T-helper 2 cell (primary cell): Measurements from ENCODE around the gene SFXN2.
A peak's percentile ranks its signal among the peaks of the same experiment; 100 is the strongest.
"Not testable (repeated sequence)": the region's sequence is repeated elsewhere in the genome, so short reads cannot be mapped to it uniquely, and the experiment has no call there.

Experiments
- DNase-seq, 5 experiments: peaks; one replicate each; pipeline versions ENCODE4 v3.0.0 to v3.0.0-alpha.2; 2012 to 2022

SFXN2 gene

DNA sequence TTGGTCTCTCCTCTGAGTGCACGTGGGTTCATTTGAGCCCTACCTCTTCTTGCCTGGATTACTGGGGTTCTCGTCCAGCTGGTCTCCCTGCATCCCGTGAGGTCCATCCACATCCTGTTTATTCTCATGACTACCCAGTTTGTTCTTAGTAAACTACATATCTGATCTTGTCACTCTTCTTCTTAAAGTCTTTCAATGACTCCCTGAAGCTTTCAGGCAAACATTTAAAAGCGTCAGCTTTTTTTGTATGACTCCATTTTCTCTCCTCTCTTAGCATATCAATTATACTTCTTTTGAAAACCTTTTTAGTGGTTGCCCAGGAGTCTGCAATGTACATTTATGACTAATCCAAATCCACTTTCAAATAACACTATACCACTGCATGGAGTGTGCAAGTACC lies 7.5 kb downstream of the SFXN2 start:
- DNase-seq, result peak in 1 of 5 experiments; percentile 63

DNA sequence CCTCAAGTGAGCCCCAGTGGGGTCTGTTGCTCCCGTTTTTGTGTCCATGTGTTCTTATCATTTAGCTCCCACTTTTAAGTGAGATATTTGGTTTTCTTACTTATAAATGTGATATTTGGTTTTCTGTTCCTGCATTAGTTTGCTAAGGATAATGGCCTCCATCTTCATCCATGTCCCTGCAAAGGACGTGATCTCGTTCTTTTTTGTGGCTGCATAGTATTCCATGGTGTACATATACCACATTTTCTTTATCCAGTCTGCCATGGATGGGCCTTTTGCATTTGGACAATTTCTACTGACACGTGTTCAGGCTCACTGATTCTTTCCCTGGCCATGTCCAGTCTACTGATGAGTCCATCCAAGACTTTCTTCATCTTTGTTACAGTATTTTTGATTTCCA lies 9.6 kb downstream of the SFXN2 start:
- DNase-seq, result no peak

DNA sequence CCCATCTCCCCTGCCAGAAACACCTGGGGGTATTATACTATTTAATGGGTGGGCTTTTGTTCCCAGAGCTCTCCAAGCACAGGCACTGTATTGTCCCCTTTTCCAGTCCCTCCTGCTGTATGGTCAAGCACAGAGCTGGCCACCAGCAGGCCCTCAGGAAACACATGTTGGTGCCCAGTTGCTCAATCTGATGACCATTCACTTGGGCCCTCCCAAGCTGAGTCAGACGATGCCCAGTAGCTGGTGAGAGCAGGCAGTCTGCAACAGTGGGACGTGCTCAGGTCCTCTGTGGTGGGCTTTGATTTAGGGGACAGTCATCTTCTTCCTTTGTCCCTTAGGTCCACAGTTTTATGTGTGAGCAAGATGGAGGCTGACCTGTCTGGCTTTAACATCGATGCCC lies 11.8 kb downstream of the SFXN2 start:
- no peak for DNase-seq

DNA sequence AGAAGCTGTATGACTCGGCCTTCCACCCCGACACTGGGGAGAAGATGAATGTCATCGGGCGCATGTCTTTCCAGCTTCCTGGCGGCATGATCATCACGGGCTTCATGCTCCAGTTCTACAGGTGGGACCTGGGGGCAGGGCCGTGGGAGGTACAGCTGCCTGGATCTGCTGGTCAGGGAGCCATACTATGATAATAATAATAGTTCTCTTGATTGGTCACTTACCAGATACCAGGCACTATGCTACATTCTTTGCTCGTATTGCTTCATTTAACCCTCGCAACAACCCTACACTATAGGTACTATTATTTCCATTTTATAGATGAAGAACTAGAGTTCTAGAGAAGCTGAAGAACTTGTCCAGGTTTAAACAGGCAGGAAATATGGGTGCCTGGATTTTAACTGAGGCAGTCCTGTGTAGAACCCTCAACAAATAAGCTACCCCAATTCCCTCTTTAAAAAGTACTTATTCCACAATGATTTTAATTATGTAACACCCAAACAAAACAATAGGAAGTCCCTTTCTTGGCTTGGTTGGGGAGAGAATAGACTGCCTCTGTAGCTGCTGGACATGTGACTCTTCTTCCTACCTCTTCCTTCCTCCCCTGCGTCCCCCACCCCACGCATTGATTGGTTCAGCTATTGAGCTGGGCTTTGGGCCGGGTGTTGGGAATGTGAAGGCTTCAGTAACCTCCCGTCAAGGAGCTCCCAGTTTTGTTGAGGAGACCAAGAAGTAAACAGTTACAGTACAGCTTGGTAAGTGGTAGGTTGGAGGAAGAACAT lies 12.8 kb downstream of the SFXN2 start:
- no peak for DNase-seq

DNA sequence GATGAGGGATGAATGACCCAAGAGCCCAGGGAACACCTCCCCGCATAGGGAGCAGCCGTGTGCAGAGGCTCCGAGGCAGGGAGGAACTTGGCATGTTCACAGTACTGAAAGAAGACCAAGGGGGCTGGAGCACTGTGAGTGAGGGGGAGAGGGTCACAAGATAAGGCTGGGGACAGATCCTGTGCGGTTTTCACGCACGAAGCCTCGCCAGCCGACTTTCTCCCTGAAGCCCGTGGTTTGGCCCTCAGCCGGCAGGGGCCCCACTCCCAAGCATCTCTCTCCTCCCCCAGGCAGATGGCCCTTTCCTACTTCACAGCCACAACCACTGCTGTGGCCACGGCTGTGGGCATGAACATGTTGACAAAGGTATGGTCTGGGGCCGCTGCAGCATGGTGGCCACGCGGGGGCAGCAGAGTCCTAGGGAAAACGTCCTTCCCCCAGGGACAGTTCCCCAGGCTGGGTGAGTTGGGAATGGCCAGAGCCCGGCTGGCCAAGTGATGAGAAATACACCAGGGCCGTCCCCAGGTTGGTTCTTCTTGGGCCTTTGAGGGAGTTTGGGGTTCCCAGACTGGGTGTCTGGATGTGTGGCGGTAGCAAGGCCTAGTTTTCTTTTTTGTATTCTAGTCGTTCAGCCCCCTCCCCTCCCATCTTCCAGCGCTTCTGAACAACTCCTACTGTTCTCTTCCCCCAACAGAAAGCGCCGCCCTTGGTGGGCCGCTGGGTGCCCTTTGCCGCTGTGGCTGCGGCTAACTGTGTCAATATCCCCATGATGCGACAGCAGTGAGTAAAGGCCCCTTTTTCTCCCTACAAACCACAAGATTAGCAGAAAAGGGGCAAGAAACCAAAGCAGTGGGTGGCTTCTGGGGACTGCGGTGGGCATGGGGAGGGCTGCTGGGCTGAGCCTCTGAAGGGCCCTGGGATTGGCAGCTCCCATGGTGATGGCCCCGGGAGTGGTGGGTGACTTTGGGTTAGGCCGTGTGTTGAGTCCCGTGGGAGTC lies 14.9 kb downstream of the SFXN2 start:
- peak in 4 of 5 experiments; percentile 13 to 55 (median 15) for DNase-seq

DNA sequence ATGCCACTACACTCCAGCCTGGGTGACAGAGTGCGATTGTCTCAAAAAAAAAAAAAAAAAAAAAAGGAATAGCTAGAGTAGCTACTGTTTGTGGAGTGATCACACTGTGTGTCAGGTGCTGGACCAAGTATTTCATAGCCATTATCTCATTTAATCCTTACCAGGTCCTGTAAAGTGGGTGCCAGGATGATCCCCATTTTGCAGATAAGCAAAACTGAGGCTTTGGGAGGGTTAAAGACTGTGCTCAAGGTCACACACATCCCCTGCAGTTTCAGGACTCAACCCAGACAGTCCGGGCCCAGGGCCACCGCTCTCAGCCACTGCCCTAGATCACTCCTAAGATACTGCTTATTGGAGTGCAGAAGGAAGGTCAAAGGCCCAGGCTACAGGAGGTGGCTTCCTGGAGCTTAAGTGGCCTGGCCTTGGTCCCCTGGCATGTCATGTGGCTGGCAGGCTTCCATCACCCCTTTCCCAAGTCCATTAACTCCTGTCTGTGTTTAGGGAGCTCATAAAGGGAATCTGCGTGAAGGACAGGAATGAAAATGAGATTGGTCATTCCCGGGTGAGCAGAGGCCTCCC lies 16.9 kb downstream of the SFXN2 start:
- DNase-seq, result no peak

DNA sequence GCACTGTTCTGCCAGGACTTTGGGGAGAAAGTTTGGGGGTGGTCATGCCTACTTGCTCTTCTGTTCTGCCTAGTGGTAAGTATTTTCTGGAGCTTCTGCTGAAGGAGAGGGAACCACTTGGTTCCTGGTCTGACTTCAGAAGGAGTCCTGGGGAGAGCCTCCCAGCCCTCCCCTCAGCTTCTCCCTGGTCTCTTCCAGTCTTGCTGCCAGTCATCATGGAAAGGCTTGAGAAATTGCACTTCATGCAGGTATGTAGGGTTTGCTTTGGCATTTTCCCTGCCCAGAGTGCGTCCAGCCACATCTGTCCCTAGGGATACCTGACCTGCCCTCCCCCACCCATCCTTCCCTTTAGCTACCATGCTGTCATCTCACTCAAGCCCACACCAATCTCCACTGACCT lies 18.2 kb downstream of the SFXN2 start:
- no peak for DNase-seq

DNA sequence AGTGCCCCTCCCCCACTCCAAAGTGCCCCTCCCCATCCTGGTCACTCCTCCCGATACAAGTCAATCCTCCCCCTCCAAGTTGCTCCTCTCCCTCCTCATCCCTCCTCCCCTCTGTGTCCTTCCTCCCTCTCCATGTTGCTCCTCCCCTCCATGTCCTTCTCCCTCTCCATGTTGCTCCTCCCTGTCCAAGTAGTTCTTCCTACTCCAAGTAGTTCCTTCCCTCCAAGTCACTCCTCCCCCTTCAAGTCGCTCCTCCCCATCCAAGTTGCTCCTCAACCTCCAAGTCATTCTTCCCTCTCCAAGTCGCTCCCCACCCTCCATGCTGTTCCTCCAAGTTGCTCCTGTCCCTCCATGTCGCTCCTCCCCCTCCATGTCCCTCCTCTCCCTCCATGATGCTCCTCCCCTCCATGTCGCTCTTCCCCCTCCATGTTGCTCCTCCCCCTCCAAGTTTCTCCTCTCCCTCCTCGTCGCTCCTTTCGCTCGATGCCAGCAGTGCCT lies 20.7 kb downstream of the SFXN2 start:
- DNase-seq, result no peak

DNA sequence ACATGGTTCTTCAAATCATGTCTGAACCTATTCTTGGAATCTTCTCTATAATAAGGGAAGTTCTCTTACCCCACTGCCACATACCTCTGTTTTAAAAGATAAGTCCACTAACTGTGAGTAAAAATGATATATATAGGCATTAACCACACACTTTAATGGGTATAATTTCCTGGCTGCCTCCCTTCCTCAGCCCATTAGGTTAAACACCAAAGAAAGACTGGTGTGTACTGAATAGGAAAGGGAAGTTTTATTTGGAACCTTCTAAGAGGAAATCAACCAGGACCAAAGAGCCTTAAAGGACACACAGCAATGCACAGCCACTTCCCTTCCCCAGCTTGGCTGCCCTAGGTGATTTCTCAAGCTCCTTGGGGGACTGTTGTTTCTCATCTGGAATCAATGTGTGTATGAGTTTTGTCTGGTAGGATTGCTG lies 24.3 kb downstream of the SFXN2 start:
- DNase-seq, result no peak

DNA sequence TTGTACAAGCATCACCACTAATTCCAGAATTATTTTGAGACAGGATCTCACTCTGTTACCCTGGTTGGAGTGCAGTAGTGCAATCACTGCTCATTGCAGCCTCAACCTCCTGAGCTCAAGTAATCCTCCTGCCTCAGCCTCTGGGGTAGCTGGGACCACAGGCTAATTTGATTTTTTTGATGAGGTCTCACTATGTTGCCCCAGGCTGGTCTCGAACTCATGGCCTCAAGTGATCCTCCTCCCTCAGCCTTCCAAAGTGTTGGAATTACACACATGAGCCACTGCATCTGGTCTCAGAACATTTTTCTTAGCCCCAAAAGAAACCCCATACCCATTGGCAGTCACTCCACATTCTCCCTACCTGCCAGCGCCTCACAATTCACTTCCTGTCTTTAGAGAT lies 25.8 kb downstream of the SFXN2 start:
- DNase-seq, result no peak

DNA sequence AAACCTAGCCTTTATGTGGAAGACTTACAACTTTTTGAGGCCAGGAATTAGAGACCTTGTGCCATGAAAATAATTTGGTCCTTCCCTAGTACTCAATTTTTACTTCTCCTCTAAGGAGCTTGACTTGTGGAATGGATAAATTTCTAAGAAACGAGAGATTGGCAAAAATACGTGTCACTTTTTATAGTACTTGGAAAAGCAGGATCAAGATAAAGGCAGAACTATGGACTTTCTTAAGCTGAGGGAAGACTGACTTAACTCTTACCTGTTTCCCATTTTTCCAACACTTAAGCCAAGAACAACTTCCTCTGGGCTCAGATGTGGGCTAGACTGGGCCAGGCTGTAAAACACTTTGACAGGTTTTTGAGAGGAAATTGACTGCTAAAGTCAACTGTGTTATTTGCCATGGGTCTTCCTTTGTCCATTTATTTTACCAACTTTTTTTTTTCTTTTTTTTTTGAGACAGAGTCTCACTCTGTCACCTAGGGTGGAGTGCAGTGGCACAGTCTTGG lies 27.3 kb downstream of the SFXN2 start:
- DNase-seq, result no peak

DNA sequence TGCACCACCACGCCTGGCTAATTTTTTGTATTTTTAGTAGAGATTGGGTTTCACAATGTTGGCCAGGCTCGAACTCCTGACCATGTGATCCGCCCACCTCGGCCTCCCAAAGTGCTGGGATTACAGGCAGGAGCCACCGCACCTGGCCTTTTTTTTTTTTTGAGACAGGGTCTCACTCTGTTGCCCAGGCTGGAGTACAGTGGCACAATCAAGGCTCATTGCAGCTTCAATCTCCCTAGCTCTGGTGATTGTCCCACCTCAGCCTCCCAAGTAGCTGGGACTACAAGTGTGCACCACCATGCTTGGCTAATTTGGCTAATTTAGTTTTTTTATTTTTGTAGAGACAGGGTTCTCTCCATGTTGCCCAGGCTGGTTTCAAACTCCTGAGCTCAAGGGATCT lies 27.9 kb downstream of the SFXN2 start:
- DNase-seq, result not testable (repeated sequence)

DNA sequence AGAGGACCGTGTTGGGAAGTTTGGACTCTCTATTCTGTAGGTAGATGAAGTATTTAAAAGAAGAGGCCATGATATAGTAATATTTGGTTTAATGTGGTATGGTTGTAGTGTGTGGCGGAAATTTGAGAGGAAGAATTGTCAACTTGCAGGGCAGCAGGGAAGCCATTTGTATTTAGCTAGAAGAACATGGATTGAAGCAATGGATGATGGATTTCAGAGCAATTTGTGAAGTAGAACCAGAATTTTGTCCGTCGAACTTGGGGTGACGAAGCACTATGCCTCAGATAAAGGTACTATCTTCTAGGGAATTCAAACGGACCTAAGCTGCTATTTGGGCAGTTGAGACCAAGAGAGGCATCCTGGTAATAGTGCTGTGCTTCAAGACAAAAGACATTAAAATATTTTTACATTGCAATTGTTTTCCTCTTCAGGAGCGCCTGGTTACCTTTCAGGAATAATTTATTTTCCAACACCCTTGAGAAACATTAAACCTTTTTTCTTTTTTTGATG lies 28.7 kb downstream of the SFXN2 start:
- DNase-seq, result peak in 1 of 5 experiments; percentile 13

DNA sequence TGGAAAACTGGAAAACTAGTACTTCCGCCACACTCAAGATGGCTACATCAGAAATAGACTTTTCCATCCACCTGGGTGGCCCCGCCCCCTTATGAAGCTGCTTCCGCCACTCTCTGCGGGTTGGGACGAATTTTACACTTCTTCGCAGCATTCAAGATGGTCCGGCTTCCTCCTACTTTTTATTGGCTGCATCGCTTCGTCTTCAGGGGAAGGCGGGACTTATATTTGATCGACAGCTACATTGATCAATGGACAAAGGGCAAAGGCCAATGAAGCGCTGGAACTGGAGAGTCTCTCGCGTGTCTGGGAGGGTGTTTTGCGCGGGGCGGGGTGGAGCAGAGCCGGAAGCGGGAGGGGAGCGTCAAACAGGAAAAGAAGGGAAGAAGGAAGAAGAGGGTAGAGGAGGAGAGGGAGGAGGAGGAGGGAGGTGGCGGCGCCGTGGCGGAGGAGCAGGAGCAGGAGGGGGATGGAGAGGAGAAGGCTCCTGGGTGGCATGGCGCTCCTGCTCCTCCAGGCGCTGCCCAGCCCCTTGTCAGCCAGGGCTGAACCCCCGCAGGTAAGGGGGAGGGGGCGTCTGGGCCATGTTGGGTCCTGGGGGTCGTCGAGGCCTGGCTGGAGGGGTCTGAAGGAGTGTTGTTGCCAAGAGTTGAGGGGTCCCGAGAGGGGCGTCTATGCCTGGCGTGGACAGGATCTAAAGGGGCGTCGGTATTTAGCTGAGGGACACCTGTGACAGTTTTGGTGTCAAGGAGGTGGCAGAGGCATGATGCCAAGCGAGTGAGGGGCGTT lies 29.3 kb downstream of the SFXN2 start, which contains the start of gene WBP1L:
WBP1L (plus strand) TSS at position 361 of the 786 bp plus-strand sequence; CDS start at position 467, 106 bp downstream.
- peak; percentile 76 to 99 (median 92) for DNase-seq

DNA sequence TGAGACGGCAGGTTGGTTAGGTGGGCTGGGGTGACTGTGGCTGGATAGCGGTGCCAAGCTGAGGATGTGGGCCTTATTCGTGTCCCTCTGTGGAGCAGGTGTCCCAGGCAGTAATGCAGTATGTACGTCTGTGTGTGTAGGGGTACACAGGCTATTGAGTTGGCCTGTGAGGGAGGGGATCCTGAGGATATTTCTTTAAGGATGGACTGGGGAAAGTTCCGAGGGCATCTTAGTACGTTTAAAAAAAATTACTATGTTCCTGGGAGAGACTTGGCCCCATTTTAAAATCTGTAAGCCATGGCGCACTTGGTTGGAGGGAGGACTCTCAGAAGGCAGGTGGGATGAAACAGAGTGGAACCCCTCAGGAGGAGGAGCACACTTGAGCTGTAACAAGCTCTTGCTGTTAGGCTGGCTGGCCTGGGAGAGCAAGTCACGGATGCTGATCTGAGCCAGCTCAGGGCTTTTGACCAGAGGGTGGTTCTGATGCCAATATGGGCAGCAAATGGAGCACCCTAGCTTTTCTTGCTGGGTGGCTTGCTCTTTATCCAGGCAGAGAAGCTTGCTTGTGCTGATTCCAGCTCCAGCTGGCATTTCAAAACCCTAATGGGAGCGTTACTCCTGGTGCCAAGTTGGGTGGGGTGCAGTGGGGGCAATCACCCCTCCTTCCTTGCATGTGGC lies 30.1 kb downstream of the SFXN2 start:
- peak in 1 of 5 experiments; percentile 51 for DNase-seq

DNA sequence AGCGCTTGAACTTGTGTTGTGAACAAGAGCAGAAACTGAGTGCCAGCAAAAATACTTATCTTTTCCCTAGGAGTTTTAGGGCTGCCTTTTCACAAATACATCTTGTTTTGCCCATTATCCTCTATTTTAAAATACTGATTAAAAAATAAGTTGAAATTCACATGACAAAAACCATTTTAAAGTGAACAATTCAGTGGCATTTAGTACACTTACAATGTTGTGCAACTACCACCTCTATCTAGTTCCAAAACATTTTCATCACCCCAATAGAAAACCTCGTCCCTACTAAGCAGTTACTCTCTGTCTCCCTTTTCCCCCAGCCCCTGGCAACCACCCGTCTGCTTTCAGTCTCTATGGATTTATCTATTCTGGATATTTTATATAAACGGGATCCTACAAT lies 30.7 kb downstream of the SFXN2 start:
- no peak for DNase-seq

DNA sequence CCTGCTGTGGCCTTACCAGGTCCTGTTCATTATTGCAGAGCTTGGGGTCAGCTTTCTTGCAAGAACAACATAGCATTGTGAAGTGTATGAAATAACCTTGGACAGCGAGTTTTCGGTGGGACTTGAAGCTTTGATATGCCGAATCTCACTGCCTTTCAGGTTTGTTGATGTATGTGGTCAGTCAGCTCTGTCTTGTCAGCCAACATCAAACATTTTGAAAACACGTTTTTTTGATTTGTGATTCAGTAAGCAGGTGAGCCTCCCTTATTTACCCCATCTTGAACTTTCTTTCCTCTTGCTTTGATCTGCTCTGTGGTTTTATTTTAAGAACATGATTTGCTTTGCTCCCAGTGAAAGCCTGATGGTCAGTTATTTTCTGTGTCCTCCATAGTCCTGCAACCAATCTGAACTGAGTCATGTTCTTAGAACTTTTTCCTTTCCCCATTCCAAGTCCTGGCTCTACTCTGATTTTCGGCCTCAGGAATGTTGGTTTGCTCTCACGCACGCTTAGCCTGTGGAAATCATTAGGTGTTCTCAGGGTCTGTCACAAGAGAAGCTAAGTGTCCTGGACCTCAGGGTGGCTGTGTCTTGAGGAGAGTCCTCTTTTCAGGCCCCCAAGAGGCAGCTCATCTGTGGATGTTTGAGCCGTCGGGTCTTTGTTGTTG lies 38.0 kb downstream of the SFXN2 start:
- no peak for DNase-seq

DNA sequence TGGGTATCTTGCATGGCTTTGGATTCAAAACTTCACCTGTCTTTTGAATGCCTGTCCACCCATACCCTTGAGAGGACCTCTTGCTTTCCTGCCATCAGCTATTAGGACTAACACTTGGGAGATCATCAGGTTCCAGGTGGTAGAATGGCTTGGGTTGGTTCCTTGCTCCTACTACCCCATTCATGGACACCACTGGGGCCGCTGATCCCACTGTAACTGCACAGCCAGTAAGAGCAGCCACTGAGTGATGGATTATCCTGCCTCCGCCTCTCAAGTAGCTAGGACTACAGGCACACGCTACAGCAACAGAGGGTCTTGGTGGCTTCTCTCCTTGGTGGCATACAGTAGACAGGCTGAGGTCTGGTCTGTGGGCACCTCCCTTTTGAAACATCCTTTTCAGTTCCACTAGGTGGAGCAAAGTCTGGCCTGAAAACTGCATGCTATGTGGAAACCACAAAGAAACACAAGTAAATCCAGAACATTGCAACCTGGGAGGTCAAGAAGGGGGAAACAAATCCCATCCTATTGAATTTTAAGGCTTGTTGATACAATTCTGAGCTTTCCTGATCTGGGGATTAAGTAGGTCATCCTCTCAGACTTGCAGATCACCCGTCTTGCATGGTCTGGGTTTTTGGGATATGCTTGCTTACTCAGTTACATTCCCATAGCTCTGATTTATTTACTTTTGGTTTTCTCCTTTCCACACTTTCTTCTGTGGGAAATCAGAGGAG lies 38.7 kb downstream of the SFXN2 start:
- DNase-seq, result peak in 1 of 5 experiments; percentile 65

DNA sequence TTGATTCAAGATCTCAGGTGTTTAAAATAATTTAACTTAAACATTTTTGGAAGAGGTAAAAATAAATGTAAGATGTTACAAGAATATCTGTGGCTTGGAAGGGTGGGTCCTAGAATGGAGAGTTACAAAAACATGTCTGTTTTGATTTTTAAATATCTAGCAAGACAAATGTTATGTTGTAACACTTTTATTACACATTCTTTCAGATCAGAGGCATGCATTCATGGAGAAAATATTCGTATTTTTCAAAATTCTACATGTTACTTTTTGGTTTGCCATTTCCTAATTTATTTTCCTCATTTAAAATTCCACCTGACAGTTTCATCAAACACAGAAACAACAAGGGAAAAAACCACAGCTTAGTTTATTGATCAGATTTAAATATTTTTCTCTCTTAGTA lies 39.3 kb downstream of the SFXN2 start:
- no peak for DNase-seq

DNA sequence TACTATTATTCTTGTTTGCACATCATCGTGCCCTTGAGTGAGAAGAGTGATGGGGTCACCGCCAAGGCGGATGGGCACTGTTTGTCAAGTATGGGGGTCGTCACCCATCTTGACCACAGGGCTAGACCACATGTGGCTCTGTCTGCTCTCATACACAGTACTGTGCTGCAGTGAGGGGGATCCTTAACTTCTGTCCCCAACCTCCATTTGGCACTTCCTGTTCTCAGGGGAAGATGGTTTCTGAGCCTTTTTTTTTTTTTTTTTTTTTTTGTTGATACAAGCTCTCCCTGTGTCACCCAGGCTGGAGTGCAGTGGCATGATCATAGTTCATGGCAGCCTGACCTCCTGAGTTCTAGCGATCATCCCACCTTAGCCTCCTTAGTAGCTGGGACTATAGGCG lies 42.9 kb downstream of the SFXN2 start:
- no peak for DNase-seq
